Stimulated activated CD8-positive, alpha-beta memory T cell treated with anti-CD3 and anti-CD28 coated beads, Interleukin-4, amount 100 ng/mL, for 4 hours (primary cell): Measurements from ENCODE around the gene CPM.
"Not testable (repeated sequence)": the region's sequence is repeated elsewhere in the genome, so short reads cannot be mapped to it uniquely, and the experiment has no call there.

Experiments
- DNase-seq, 2 donors: peaks; one replicate each; pipeline ENCODE4 v3.0.0-alpha.2; 2020; ENCODE audit warnings: low read depth in 2 of 2, low spot score in 1 of 2

Gene CPM

DNA sequence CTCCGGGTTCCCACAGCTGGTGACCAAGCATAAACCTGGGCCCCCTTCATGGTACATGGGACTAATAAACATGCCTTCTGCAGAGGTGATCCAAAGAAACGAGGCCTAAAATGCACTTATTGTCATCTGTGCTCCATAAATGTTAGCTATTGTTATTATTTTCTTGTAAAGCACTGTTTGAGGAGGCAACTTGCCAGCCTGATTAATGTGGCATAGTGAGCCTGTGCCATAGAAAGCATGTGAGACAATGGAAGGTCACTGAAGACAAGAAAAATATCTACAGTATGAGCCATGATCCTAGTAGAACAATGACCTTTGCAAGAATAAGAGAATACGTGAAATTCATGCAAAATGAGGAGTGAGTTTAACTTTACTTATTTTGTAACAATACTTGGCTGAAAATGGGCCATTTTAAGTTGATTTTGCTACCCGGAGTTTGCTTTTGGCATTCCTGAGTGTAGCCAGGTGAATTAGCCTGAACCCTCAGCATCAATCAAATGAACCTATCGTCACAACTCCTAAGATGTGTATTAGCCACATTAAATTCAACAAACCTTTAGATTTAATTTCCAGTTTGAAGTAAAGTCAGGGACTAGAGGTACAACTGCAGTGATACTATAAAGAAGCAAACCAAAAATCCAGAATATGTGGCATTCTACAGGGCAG lies 52.2 kb downstream of the CPM start:
- DNase-seq: no peak

DNA sequence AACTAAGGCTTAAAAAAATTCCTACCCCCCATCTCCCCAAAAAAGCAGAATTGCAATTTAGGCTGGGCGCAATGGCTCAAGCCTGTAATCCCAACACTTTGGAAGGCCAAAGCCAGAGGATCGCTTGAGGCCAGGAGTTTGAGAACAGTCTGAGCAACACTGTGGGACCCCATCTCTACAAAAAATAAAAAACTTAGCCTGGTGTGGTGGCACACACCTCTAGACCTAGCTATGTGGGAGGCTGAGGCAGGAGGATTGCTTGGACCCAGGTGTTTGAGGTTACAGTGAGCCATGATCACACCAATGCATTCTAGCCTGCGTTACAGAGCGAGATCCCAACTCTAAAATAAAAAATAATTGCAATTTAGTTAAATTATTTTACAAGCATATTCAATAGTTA lies 54.1 kb downstream of the CPM start:
- DNase-seq: no peak

DNA sequence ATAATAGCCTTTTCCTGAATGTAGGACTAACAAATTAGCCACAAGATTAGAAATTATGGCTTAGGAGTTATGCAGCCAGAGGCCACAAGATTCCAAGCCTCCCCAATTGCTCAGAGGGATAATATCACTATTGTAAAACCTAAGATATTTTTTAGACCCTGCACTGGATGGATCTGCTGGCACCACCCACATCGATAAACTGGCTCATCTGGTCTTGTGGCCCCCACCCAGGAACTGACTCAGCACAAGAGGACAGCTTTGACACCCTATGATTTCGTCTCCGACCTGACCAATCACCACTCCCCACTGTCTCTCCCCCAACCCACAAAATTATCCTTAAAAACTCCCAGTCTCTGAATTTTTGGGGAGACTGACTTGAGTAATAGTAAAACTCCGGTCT lies 54.7 kb downstream of the CPM start:
- no peak for DNase-seq

DNA sequence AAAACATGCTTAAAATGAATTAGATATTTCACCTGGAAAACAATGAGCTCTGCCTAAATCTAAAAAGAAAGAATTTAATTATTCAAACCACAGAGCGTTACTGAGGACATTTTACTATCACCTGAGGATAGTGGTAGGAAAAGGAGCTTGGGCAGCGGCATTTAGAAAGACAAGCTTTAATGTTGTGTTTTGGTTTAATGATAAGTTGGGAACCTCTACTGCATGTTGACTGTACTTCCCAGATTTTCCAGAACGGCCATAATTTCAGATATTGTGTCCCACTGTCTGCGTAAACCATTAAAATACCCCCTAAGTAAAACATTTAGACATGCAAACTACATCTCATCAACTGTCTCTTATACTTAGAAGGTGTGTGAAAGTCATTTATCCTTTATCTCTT lies 55.4 kb downstream of the CPM start:
- DNase-seq: no peak

- no peak for DNase-seq
Measured at GRCh38 chr12:68876461-68876860, 56.5 kb downstream of the CPM start.

- DNase-seq: no peak
Measured at GRCh38 chr12:68873316-68873715, 59.7 kb downstream of the CPM start.

DNA sequence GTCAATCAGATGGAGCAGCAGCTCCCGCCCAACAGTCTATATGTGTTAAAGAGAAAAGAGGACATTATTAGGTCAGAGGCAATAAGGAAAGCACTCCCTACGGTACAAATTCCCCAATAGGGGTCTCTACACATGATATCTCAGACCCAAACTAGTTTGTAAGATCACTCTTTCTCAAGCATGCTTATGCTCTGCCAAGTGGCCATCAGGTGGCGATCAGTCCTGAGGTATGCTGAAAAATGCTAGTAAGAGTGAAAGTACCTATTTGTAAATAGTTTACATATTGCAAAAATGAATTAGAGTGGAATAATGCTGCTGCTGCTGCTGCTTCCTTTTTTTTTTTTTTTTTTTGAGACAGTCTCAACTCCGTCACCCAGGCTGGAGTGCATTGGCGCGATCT lies 61.0 kb downstream of the CPM start:
- DNase-seq: no peak

DNA sequence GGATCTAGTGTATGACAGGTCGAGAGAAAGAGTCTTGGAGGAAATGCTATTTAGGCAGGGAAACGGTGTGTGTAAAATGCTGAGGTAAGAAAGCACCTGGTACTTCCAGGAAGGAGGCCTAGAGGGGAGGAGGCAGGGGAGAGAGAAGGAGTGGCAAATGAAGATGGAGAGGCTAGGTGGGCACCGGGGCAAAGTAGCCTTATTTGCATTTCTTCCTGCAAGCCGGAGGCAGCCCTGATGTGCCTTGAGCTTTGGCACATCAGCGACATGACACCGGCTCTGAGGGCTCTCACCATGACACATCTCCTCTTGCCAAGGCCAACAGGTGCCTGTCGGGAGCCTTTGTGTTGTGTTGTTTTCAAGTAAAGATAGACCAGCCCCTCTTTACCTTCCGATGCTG lies 61.6 kb downstream of the CPM start:
- no peak for DNase-seq

GRCh38 chr12:68870443-68870842 lies 62.5 kb downstream of the CPM start:
- DNase-seq: no peak

DNA sequence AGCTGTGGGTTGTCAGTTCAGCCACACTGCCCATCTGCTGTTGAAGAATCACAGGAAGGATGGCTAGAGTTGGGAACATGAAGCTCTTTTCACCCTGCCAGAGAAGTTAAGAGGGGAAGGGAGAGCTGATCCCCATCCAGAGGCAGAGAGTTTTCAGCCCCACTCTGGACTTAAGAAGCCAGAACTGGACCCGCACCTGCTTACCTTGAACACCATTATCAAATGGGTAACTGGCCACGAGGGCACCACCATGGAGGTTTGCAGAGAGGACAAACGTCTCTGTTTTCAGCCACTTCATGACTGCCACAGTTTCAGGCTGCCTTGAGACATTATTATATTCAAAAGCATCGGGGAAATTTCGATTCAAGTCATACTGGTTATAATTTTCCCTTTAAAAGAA lies 63.0 kb downstream of the CPM start:
- DNase-seq: no peak

DNA sequence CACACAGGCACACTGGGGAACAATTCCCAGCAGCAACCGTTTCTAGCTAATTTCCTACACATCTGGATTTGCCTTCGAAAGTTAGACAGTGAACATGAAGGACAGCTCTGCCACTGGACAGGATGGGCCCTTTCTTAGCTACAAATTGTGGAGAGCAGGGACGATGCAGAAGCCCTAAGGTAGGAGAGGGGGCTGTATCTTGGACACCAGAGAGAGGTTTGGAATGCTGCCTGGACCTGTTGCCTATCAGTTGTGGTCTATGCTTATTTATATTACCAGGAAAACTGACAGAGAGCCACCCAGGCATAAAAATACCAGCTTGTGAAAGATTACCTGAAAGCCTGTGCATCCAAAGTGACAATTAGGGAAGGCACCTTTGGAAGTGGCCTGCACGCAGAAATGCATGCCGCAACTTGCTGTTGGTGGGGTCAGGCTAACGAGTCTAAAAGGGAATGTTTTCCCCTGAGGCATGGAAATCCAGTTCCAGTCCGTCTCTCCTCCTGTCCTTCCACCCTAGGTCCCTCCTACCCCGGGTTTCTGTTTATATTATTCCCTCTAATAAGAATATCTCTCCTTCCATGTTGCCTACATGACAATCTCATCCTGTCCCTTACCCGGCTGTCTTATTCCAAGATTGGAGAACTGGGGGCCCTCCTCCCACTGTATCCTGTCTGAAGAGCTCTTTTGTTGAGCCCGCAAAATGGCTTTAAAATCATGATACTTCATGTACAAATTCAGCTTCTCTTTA lies 64.8 kb downstream of the CPM start:
- no peak for DNase-seq

GRCh38 chr12:68867606-68868005 lies 65.4 kb downstream of the CPM start:
- DNase-seq: no peak

DNA sequence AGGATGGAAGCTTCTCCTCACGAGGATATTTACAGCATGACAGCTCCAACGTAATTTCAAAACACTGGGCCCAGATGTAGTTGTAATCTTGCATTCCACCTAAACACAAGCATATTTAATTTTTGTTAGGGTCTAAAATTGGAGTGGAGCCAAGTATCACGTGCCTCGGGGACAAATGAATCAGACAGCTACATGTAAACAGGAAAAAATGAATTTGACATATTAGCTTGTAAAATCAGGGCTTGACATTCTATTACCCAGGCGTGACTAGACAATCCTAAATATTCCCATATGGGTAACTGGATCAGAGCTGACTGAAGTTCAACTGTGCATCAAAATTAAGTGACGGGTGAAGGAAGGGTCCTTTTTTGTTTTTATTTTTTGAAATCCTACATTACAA lies 66.0 kb downstream of the CPM start:
- no peak for DNase-seq

DNA sequence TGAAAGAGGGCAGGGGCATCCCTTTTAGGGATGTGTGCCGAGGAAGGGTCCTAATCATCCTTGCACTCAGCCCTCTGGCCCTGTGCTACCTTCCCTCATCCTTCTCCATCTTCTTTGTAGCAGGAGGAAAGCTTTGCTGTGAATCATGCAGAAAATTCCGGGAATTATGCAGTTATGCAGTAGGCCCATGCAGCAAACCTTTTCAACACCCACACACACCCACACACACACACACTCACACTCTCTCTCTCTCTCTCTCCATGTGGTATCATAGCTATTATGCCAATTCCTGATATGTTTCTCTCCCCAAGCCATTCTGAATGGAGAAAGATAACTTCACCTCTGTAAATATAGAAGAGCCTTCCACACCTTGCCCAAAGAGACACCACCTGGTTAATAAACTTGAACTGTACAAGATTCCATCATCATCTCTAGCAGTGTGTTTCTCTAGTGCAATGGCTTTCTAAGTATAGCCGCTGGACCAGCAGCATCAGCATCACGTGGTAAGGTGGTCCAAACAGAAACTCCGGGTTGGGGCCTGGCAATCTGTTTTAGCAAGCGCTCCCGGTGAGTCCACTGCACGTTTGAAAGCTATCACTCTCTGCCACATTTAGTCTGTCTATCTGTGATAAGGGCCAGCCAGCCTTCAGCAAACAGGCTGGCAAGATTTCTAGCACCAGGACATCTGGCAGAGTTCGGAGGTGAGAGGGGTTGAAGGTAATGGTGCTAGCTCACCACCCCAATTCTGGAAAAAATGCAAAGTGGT lies 67.4 kb downstream of the CPM start:
- no peak for DNase-seq

- DNase-seq: no peak
Measured at GRCh38 chr12:68864604-68865003, 68.4 kb downstream of the CPM start.

DNA sequence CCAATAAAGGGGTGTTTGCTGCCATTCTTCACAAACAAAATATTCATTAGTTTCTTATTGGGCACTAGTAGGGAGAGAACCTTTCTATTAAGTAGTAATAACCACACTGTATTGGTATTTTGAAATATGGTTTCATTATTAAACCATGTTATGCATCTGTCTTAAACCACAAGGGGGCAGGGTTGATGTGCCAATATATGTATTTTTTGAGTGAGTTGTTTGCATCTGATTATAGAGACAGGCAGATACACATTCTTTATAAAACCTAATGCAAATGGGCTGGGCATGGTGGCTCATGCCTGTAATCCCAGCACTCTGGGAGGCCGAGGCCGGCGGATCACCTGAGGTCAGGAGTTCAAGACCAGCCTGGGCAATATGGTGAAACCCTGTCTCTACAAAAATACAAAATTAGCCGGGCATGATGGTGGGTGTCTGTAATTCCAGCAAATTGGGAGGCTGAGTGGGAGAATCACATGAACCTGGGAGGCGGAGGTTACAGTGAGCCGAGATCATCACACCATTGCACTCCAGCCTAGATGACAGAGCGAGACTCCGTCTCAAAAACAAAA lies 69.0 kb downstream of the CPM start:
- not testable (repeated sequence) for DNase-seq

DNA sequence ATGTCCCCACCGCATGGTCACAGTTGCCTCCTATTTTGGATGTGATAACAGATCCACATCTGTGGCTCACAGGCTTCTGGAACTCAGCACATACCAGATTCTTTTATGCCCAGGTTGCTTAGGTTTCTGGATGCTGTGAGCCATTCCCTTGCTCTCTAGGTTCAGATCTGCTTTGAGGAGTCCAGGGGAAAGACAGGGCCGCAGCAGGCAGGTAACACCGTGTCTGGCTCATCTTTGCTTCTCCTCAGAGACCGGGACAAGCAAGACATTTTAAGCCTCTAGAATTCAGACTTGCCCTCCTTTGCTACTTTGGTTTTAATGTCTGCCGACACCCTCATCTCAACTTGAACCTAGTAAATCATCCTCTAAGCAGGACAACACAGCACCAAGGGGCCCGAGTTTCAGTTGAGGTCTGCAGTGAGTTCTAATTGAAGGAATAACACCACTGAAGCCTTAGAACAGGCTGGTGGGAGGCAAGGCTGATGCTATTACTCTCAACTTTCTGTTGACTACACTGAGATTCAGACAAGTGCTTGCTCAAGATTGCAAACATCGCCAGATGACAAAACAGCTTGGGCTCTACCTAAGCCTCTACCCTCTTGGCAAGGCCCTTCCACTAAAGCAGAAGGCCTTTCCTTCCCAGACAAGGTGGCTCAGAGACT lies 69.7 kb downstream of the CPM start:
- DNase-seq: no peak

DNA sequence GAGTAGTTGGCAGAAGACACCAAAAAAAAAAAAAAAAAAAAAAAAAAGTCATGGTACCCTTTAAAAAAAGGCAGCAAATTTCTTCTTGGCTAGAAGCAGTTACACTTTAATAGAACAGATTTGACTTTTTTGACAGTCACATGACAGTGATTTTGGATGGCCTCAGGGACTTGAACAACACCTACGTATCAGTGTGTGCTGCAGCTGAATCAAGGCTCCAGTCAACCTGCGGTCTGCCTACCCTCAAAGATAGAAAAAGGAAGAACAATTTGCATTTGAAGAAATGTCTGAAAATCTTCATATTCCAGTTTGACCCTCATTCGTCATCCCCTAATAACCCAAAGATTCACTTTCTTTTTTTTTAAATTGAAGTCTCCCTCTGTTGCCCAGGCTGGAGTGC lies 71.1 kb downstream of the CPM start:
- DNase-seq: no peak

GRCh38 chr12:68856510-68856909 lies 76.5 kb downstream of the CPM start:
- DNase-seq: no peak

DNA sequence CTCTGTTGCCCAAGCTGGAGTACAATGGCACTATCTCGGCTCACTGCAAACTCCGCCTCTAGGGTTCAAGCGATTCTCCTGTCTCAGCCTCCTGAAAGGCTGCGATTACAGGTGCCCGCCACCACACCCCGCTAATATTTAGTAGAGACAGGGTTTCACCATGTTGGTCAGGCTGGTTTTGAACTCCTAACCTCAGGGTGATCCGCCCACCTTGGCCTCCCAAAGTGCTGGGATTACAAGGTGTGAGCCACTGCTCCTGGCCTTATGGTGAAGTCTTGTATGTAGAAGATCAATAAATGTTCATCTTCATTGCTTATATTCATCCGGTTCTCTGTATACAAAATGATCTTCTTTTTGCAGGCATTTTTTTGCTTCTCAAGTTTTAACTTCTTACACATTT lies 77.2 kb downstream of the CPM start:
- no peak for DNase-seq

DNA sequence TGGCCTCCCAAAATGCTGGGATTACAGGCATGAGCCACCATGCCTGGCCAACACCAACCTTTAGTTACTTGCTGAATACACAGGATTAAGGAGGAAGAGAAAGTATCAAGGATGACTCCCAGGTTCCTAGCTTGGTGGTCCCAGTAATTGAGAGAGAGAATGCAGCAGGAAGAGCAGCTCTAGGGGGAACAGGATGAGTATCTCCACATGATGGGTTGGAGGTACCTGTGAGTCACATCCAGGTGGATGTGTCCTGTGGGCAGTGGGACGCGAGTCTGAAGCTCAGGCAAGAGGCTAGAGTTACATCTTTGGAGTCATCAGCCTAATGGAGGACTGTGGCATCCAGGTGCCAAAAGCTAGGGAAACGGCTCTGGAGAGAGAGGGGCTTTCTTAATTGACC lies 77.9 kb downstream of the CPM start:
- DNase-seq: no peak
